Right ventricle myocardium superior (tissue), 1 donor: ENCODE results near the gene EPB41L3. TPM values are rescaled to one million over a fixed set of nuclear protein-coding genes. Genes with fewer than 3 reads are reported as not detected.
"Not testable (repeated sequence)": the region's sequence is repeated elsewhere in the genome, so short reads cannot be mapped to it uniquely, and the experiment has no call there.

Experiments
- ATAC-seq: fragments of 200-7000 bp; cut with Tn5 transposase; one replicate; pipeline ENCODE4 v1.9.1; 2020; ENCODE audit warnings: mild to moderate bottlenecking; ENCODE audit not compliant: poor library complexity
- DNase-seq: peaks from one replicate; pipeline ENCODE4 v3.0.0-alpha.2; 2020
- intact Hi-C: fragments of 100-400 bp; cut with DNase I; formaldehyde crosslinking; loops from one replicate; pipeline ENCODE4 v1.11.2; 2022
- long read RNA-seq: library from polyadenylated mRNA; unstranded; transcript quantifications from one replicate; pipeline ENCODE4 v2.0.0, GENCODE V29; 2021
- total RNA-seq: library from RNA; stranded (reverse); fragmentation: NEBNext Ultra II Directional; extraction: Animal tissue kit (Norgen Biotek cat#: 25700); gene quantifications from one replicate; pipeline ENCODE4 v1.2.1, GENCODE V29; 2021
- donor health status: DM: no; HTN: yes; CAD: no; lungs with severe emphysema.

Gene EPB41L3
- 6.8 TPM for total RNA-seq
- long read RNA-seq, transcript EPB41L3-204 (20 exons, 3,370 nt), result major isoform, 10 of 19 reads
- long read RNA-seq, partial matches to known transcripts, result 0 of 19 reads
- long read RNA-seq, other reads (novel, unspliced or antisense), result 9 of 19 reads

- peak; percentile 74 for ATAC-seq
- intact Hi-C loops, result loop anchor here (10.0 kb wide), 1 partner anchor 79 kb away; no protein-coding TSS in a partner anchor
These were observed at the start of gene EPB41L3 for GRCh38 chr18:5543773-5544389. Gene EPB41L3 (minus strand): TSS chr18:5543997. CDS start chr18:5489183, 54,814 bp downstream.

DNA sequence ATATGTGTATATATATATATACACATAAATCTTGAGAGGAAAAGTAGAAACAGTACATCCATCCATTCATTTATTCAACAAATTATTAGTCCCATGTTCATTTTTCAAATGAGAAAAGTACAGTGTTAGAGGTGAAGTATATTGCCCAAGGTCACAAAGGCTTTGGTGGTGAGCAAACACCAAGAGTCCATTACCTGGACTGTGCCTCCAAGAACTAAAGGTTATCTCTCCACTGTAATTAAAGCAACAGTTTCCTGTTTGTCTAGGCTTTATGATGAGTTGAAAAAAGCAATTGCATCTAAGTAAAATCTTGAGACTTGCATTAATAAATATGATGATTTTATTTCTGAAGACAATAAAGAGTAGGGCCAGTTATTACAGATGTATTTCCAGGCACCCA lies 44.7 kb upstream of the EPB41L3 start:
- no peak for DNase-seq
- intact Hi-C loops, result no loop called here
- no peak for ATAC-seq

More at GRCh38 chr18:5543773-5544389, at the start of gene EPB41L3:
- peak; percentile 76 for DNase-seq

DNA sequence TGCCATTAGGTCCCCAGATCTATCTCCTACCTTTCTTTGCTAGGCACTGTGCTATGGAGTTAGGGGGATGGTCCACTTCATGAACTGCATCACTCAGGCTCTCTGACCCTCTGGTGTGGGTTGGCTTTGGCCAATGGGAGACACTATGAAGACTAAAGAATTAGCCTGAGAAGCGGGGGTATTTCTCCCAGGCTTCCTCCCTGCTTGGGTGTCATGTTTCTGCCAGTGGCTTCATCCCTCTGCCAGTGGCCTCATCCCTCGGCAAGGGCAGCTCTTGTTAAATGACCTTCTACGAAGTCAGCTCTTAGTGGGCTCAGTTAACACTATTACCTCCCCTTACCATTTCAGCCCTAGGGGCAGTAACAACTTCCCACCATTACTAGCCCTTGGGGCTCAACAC lies 41.9 kb upstream of the EPB41L3 start:
- no peak for DNase-seq
- intact Hi-C loops, result no loop called here
- ATAC-seq, result no peak

DNA sequence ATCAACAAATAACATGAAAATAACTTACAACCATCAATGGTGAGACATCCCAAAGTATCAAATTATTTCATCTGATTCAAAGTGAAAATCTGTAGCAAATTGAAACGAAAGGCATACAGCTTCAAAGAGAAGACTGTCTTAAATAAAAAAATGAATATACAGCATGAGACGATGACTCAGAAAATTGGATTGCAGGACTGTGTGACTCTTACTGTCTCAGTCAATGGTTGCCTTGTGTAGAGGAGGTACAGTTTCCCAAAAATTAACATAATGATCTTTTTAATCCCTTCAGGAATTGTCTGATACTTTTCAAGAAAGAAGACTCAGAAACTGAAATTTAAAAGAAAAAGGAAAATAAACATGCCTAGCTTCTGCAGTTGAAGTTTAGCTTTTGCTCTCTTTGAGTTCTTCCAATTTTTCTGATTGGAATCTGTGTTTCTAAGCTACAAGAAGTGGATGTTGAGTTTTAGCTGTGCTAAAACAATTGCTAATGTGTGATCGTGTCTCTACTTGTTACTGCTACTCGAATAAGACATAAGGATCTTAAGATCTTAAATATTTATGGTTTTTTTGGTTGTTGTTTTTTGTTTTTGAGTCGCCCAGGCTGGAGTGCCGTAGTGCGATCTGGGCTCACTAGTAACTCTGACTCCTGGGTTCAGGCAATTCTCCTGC lies 41.1 kb upstream of the EPB41L3 start:
- DNase-seq (no peak), ATAC-seq (no peak)
- intact Hi-C loops, result no loop called here

- intact Hi-C loops, result no loop called here
- no peak for DNase-seq
- peak; percentile 43 for ATAC-seq
These were observed 39.3 kb upstream of the EPB41L3 start for GRCh38 chr18:5582849-5583681.

DNA sequence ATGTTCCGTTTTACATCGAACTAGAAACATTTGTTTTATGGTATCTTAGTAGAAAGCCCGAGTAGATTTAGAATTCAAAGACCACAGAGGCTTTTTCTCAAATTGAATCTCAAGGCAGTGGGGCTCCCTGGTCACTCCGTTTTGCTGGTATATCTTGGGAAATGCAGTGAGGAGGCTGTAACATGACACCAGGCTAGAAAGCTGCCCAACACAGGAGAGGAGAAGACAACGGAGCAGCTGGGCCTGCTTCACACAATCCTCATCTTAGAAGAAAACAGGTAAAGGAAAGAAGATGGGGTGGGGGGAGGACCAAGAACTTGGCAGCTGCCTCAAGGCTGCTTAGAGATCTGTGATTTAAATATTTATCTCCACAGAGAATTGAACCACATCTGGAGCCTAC lies 38.3 kb upstream of the EPB41L3 start:
- ATAC-seq (no peak), DNase-seq (no peak)
- intact Hi-C loops, result no loop called here

DNA sequence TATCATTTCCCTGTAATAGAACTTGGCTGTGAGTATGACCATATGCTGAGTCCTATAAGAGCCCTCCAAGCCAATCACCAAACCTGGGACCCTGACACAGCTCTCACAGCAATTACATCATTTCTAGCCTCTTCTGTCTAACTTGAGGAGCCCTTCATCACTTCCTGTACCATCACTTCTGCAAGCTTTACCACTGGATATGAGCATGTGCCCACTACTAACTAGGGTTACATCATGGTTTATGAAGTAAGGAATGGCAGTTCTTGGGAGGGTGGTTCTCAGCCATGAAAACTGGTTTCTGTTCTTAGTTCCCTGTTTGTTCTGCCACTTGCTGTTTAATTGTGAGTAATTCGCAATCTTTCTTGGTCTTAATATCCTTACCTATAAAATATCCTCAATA lies 31.0 kb upstream of the EPB41L3 start:
- no peak for ATAC-seq
- DNase-seq, result no peak
- intact Hi-C loops, result no loop called here

DNA sequence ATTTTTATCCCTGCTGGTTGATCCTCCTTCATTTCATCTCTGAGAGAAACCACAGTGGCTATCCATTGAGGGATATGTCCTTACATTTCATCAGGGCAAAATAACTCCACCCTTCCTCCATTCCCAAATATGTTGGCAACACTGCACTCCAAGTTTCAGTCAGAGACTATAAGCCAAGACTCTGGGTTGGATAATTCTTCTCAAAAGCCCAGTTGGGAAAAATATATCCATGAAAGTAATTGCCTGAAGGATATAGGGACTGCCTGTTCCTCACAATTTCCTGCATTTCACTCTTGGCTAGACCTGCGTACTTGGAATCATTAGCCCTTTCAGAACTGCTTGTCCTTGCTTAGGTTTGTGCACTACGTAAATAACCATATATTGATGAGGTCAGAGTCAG lies 27.9 kb upstream of the EPB41L3 start:
- intact Hi-C loops, result no loop called here
- ATAC-seq (no peak), DNase-seq (no peak)

DNA sequence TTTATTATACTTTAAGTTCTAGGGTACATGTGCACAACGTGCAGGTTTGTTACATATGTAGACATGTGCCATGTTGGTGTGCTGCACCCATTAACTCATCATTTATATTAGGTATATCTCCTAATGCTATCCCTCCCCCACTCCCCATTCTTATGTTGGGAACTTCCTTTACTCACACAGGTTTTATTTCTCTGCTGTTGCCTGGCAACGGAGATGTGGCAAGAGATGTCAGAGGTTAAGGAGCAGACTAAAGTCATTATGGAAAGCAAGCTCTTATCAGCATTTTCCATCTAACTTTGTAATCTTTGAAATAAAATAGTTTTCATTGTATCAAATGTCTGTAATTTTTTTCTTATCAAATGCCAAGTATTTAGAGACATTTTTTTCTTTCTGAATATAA lies 26.8 kb upstream of the EPB41L3 start:
- ATAC-seq, result not testable (repeated sequence)

DNA sequence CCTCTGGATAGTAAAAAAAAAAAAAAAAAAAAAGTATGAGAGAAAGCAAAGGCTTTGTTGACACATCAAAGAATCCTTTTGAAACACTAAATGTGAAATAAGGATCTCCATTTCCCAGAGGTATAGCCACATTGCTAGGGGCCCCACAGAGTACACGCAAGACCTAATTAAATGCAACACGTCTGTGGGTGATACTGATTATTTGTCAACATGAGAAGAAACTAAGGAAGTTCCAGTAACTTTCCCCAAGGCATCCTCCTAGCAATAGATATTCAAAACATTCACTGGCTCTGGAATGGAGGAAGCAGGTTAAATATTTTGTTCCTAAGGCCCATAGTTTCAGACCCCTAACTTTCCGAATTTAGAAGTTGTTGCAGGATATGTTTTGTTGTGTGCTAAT lies 24.6 kb upstream of the EPB41L3 start:
- ATAC-seq, result no peak
- intact Hi-C loops, result no loop called here
- DNase-seq, result no peak

More for the DNA sequence above, 26.8 kb upstream of the EPB41L3 start:
- intact Hi-C loops, DNase-seq: not testable (repeated sequence)

DNA sequence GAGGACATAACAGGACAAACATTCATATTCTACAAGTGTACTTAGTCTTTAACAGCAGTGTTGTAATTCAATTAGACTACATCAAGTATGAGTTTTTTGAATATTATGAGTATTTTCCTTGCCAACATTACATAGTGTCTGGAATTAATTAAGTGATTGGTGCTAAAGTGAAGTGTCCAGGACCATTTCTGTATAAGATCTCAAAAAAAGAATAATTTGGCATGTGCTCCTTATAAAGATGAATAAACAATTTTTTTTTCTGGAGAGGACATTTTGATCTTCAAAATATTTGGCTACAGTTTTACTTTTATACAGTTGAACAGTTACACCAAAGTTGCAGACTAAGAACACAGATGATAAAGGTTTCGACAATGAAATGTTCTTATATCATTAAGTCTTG lies 15.1 kb upstream of the EPB41L3 start:
- intact Hi-C loops, result no loop called here
- ATAC-seq, result no peak

GRCh38 chr18:5556310-5556974 lies 12.6 kb upstream of the EPB41L3 start:
- ATAC-seq (peak; percentile 89), DNase-seq (peak; percentile 61)
- intact Hi-C loops, result no loop called here

More for the DNA sequence above, 15.1 kb upstream of the EPB41L3 start:
- no peak for DNase-seq

DNA sequence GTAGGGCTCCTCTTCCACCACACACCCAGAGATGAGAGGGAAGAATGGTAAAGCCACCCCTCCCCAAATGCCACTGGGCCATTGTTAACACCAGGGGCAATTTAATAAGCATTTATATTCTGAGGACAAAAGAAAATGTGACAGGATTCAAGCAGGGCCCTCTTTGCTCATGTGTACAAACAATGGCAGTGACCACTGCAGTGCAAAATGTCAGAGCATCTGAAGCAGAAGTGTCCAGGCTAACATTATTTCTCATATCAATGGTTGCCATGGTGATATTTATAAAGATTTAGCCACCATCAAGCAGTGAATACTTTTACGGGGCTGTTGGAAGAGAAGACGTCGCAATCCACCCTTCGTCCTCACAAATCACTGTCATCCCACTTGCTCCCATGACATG lies 10.8 kb upstream of the EPB41L3 start:
- no peak for DNase-seq
- intact Hi-C loops, result no loop called here
- ATAC-seq, result no peak

GRCh38 chr18:5546660-5547059 lies 2.9 kb upstream of the EPB41L3 start:
- DNase-seq, result no peak
- ATAC-seq, result peak; percentile 46
- intact Hi-C loops, result loop anchor here (10.0 kb wide), 1 partner anchor 82 kb away; no protein-coding TSS in a partner anchor

GRCh38 chr18:5543036-5543680 lies 639 bp downstream of the EPB41L3 start:
- DNase-seq (no peak), ATAC-seq (no peak)
- intact Hi-C loops, result loop anchor here (10.0 kb wide), 1 partner anchor 78 kb away; no protein-coding TSS in a partner anchor

DNA sequence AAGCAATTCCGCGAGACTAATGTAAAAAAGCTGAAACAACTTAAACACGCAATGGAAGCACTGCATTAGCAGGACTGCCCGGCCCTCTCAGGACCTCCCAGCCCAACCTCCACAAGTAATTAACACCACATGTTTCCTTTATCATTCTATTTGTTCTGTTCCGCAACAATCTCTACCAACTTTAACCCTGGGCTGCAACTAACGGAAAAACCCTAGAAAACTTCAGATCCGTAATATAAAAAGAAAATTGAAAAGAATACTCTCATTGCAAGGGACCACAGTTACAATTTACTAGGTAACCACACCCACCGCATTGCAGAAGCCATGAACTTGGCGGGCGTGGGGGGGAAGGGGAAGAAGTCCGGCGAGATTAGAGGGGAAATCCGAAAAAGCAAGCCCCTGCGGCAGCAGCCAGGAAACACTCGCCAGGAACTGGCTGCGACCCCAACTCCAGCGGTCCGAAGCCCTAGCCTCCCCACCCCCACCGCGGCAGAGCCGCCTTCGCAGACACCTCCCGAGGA lies 1.2 kb downstream of the EPB41L3 start:
- intact Hi-C loops, result loop anchor here (10.0 kb wide), 1 partner anchor 78 kb away; no protein-coding TSS in a partner anchor
- peak; percentile 45 for DNase-seq
- ATAC-seq, result no peak

DNA sequence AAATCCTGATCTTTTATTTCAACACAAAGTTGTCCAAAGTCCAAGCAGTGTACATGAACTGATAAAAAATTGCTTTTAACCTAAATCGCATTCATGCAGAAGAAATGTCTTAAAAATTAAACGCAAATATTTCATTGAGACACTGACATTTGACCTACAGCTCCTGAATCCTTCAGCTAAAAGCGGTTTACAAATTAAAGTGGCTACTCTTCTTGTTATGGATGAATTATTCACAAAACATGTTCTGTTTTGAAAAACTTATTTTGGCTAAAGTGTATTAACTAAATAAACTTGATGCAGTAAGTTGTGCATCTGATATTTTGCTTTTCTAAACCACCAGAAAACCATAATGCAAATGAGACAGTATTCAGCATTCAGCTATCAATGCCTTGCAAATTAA lies 2.2 kb downstream of the EPB41L3 start:
- DNase-seq (no peak), ATAC-seq (no peak)
- intact Hi-C loops, result loop anchor here (10.0 kb wide), 1 partner anchor 77 kb away; no protein-coding TSS in a partner anchor

DNA sequence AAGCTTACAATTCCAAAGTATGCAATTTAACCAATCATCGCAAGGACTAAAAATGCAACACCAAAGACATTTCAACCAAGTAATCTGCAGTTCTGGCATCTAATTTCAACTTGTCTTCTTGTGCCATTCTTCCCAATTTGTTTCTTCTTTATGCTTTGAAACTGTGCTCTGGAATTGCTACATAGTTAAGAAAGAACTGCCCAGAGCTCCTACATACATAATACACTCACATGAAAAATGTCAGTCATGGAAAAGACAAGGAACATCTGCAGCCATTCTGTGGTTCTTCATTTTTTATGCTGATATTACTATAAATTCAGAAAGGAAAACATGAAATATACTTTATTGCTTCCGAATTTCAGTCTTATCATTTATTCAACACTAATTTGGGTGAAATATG lies 4.4 kb downstream of the EPB41L3 start:
- DNase-seq, result no peak
- intact Hi-C loops, result no loop called here
- no peak for ATAC-seq
